ENCODE data around the gene ARHGAP26. TPM values are rescaled to one million over a fixed set of nuclear protein-coding genes. Genes with fewer than 3 reads are reported as not detected.

Gene ARHGAP26
- total RNA-seq, 1 experiment from 2014 or later, result 34.5 TPM

DNA sequence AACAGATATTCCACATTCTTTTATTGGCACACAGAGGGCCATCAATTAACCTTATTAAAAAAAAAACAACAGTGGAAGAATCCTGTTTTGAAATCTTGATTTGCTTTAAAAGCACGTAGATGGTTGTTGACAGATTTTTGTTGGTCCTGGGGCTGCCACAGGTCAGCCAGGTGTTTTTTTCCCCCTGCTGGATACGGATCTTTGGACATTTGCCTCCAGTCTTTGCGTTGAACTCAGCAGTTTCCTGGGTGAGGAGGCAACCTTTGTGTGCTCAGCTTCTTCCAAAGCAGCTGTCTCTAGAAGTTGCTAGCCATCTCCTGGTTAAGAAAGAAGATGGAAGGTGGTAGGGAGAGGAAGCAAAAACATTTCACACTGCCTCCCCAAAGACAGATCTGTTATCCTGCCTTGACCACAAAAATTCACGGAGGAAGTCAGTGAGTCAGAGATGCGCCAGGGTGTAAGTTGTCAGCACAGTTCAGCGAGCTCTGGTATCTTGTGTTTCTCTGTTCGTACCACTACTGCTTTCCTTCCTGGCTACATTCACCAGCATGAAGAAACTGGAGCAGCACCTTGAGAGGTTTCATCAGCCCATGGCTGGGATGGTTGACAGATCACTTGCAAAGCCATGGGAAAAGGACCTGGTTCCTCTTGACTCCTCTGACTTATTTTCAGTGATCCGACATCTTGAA lies 207.3 kb downstream of the ARHGAP26 start (continued):
- TF ChIP-seq SIN3A (IDR thresholded peaks at IDR 0.05; ENCODE audit: low read depth) (peak; percentile 45; the same call in 1 of the 2 replicates), EZH2phosphoT487 (IDR thresholded peaks at IDR 0.05; ENCODE audit: borderline replicate concordance) (no peak), EZH2 (IDR thresholded peaks at IDR 0.05) (no peak), ZNF274 (IDR thresholded peaks at IDR 0.05; ENCODE audit: low read depth, low read length) (no peak), FOSL1 (IDR thresholded peaks at IDR 0.05; ENCODE audit: low read depth) (peak; percentile 64), EGR1 (IDR thresholded peaks at IDR 0.05; ENCODE audit: low read depth) (no peak), SP1 (IDR thresholded peaks at IDR 0.05; ENCODE audit: low read depth) (peak; percentile 43), REST (IDR thresholded peaks at IDR 0.05; ENCODE audit: low read depth) (no peak), CEBPB (IDR thresholded peaks at IDR 0.05; ENCODE audit: low read depth) (no peak)

DNA sequence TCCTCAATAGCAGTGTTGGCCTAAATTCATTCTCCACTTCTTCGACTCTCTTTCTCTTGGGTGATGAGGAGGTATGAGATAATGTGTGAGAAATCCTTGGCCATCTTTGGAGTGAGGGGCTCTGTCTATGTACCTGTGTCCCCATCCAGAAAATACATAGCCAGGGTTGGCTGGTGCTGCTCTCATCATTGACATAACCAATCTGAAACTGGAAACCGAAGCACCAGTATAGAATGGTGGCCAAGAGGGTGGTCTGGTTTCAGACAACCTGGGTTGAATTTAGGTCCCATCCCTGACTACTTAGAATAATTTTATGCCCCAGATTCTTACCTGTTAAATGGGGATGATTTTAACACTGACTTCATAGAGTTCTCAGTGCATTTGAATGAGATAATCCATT lies 208.1 kb downstream of the ARHGAP26 start:
- BruUV-seq (replicated peaks), result no TSS peak
- H3K4me1 ChIP-seq (ENCODE audit: control insufficient read depth in 1 of 2, insufficient read depth in 2 of 2, low read length in 2 of 2), result peaks cover 58 to 63% of the 10 kb centered on the region in 2 experiments

More for the DNA sequence above, 208.1 kb downstream of the ARHGAP26 start:
- intact Hi-C loops (cut with micrococcal nuclease), result no loop called here
- ChIA-PET CTCF (no interaction called here), RAD21 (ENCODE audit: low non-redundant PET in 1 of 2, low total read pairs in 2 of 2, uncharacterized antibody in 2 of 2, unreplicated experiment in 2 of 2) (no interaction called here), POLR2A (no interaction called here)
- DNase-seq (ENCODE audit: low read depth, low spot score), result no peak
- Histone ChIP-seq H4K20me1 (ENCODE audit: insufficient read depth) (no peaks in the 10 kb centered on the region), H3K9me2 (ENCODE audit: insufficient read depth) (no peaks in the 10 kb centered on the region), H3K27me3 (ENCODE audit: insufficient read depth, low read length) (no peaks in the 10 kb centered on the region), H3K36me3 (ENCODE audit: control insufficient read depth in 1 of 2, insufficient read depth in 2 of 2, low read length in 2 of 2) (no peaks in the 10 kb centered on the region), H3K4me2 (ENCODE audit: low read length) (peak overlapping the region; percentile 71), H3K4me3 (replicated peaks in 1 of 2; ENCODE audit: low read depth in 1 of 2, low read length in 2 of 2) (no peak overlapping the region), H3K9ac (ENCODE audit: low read length) (no peak overlapping the region; the same call in 1 of the 2 replicates), H2AFZ (ENCODE audit: low read depth, low read length, poor library complexity, severe bottlenecking) (no peak overlapping the region), H3K79me2 (ENCODE audit: insufficient read depth, low read length) (no peaks in the 10 kb centered on the region), H3K27ac (ENCODE audit: low read depth, low read length) (peak overlapping the region; percentile 56; the same call in 1 of the 2 replicates), H3K9me3 (ENCODE audit: control insufficient read depth in 1 of 2, insufficient read depth in 1 of 2, low read depth in 1 of 2, low read length in 2 of 2) (no peaks in the 10 kb centered on the region)
- no peak for TF ChIP-seq REST (IDR thresholded peaks at IDR 0.05; ENCODE audit: low read depth)
- no peak for TF ChIP-seq SRF (IDR thresholded peaks at IDR 0.05; ENCODE audit: low read depth)
- no peak for TF ChIP-seq EZH2phosphoT487 (IDR thresholded peaks at IDR 0.05; ENCODE audit: borderline replicate concordance)
- no peak; the same call in 1 of the 2 replicates for ATAC-seq
